ENCODE data around the gene PTPRR. TPM values are rescaled to one million over a fixed set of nuclear protein-coding genes. Genes with fewer than 3 reads are reported as not detected.
A peak's percentile ranks its signal among the peaks of the same experiment; 100 is the strongest.

Gene PTPRR
- total RNA-seq, 1 donor from 2014 or later: 1.4 TPM

- no peak overlapping the region for H3K4me3 Mint-ChIP-seq (ENCODE audit: unreplicated experiment)
- H3K9me3 Mint-ChIP-seq (ENCODE audit: unreplicated experiment): no peaks in the 10 kb centered on the region
- TF ChIP-seq EZH2 (IDR thresholded peaks at IDR 0.05; ENCODE audit: insufficient read depth, low read length): no peak
- TF ChIP-seq CTCF (IDR thresholded peaks at IDR 0.05; ENCODE audit: insufficient read depth, low read depth, low read length): no peak
- FAIRE-seq (no peak), DNase-seq (ENCODE audit: low read depth) (peak; percentile 87)
- H3K27ac Mint-ChIP-seq (ENCODE audit: unreplicated experiment): peak overlapping the region; percentile 23
- Histone ChIP-seq H3K79me2 (ENCODE audit: insufficient read depth, low read length) (no peaks in the 10 kb centered on the region), H3K27me3 (ENCODE audit: insufficient read depth, low read length) (no peaks in the 10 kb centered on the region), H2AFZ (ENCODE audit: low read depth, low read length) (no peak overlapping the region), H3K4me3 (ENCODE audit: insufficient read depth, low read depth, low read length) (no peak overlapping the region), H3K9ac (ENCODE audit: low read length) (peak overlapping the region; percentile 64), H3K4me2 (ENCODE audit: low read length) (peak overlapping the region; percentile 50), H3K36me3 (ENCODE audit: insufficient read depth, low read length) (no peaks in the 10 kb centered on the region), H4K20me1 (ENCODE audit: insufficient read depth, low read length) (no peaks in the 10 kb centered on the region), H3K27ac (ENCODE audit: low read depth, low read length) (peak overlapping the region; percentile 94), H3K9me3 (ENCODE audit: insufficient read depth, low read depth, low read length) (no peaks in the 10 kb centered on the region), H3K4me1 (ENCODE audit: insufficient read depth, low read length) (peaks cover 53% of the 10 kb centered on the region)
- H3K4me1 Mint-ChIP-seq (ENCODE audit: low read depth, unreplicated experiment): peaks cover 44% of the 10 kb centered on the region
- H3K36me3 Mint-ChIP-seq (ENCODE audit: low read depth, unreplicated experiment): peaks cover 3% of the 10 kb centered on the region
- no peaks in the 10 kb centered on the region for H3K27me3 Mint-ChIP-seq (ENCODE audit: low read depth, unreplicated experiment)
Measured at GRCh38 chr12:70648191-70648590, 272.3 kb downstream of the PTPRR start.

- H3K36me3 Mint-ChIP-seq (ENCODE audit: low read depth, unreplicated experiment): peaks cover 3% of the 10 kb centered on the region
- H3K27ac Mint-ChIP-seq (ENCODE audit: unreplicated experiment): peak overlapping the region; percentile 98
- H3K9ac ChIP-seq (ENCODE audit: low read length): peak overlapping the region; percentile 72
Measured at GRCh38 chr12:70646850-70647249, 273.7 kb downstream of the PTPRR start.

More at GRCh38 chr12:70646850-70647249, 273.7 kb downstream of the PTPRR start:
- no peaks in the 10 kb centered on the region for H3K36me3 ChIP-seq (ENCODE audit: insufficient read depth, low read length)
- no peaks in the 10 kb centered on the region for H3K79me2 ChIP-seq (ENCODE audit: insufficient read depth, low read length)
- peak; percentile 95 for DNase-seq (ENCODE audit: low read depth)
- peak overlapping the region; percentile 71 for H3K4me2 ChIP-seq (ENCODE audit: low read length)
- H3K9me3 ChIP-seq (ENCODE audit: insufficient read depth, low read depth, low read length): no peaks in the 10 kb centered on the region
- Mint-ChIP-seq H3K27me3 (ENCODE audit: low read depth, unreplicated experiment) (no peaks in the 10 kb centered on the region), H3K9me3 (ENCODE audit: unreplicated experiment) (no peaks in the 10 kb centered on the region), H3K4me1 (ENCODE audit: low read depth, unreplicated experiment) (peaks cover 38% of the 10 kb centered on the region), H3K4me3 (ENCODE audit: unreplicated experiment) (no peak overlapping the region)
- TF ChIP-seq CTCF (IDR thresholded peaks at IDR 0.05; ENCODE audit: insufficient read depth, low read depth, low read length) (no peak), EZH2 (IDR thresholded peaks at IDR 0.05; ENCODE audit: insufficient read depth, low read length) (no peak)
- H3K4me1 ChIP-seq (ENCODE audit: insufficient read depth, low read length): peaks cover 48% of the 10 kb centered on the region
- FAIRE-seq: peak; percentile 96
- peak overlapping the region; percentile 94 for H3K27ac ChIP-seq (ENCODE audit: low read depth, low read length)
- H3K27me3 ChIP-seq (ENCODE audit: insufficient read depth, low read length): no peaks in the 10 kb centered on the region
- no peak overlapping the region for H2AFZ ChIP-seq (ENCODE audit: low read depth, low read length)
- no peak overlapping the region for H3K4me3 ChIP-seq (ENCODE audit: insufficient read depth, low read depth, low read length)
- H4K20me1 ChIP-seq (ENCODE audit: insufficient read depth, low read length): no peaks in the 10 kb centered on the region
